Kasumi-1 (cell line): ENCODE measurements around the gene RBP4.

Source experiments
- DNase-seq, 2 experiments: peaks; one replicate each; lab custom pipeline; 2025; lab: John Stamatoyannopoulos, UW

Gene RBP4

GRCh38 chr10:93601146-93601773, at the start of gene RBP4:
TSS of gene RBP4 (minus strand) at chr10:93601235. CDS start at chr10:93601028, 207 bp downstream.
- DNase-seq, result no peak

GRCh38 chr10:93639791-93640190, 38.8 kb upstream of the RBP4 start:
- no peak for DNase-seq

- no peak for DNase-seq
Measured at GRCh38 chr10:93630625-93631557, 29.9 kb upstream of the RBP4 start.

- no peak for DNase-seq
Measured at GRCh38 chr10:93629647-93630305, 28.7 kb upstream of the RBP4 start.

GRCh38 chr10:93628858-93629257, 27.8 kb upstream of the RBP4 start:
- DNase-seq, result no peak

- no peak for DNase-seq
Measured at GRCh38 chr10:93622942-93623341, 21.9 kb upstream of the RBP4 start.

GRCh38 chr10:93620925-93621324, 19.9 kb upstream of the RBP4 start:
- DNase-seq, result no peak

DNA sequence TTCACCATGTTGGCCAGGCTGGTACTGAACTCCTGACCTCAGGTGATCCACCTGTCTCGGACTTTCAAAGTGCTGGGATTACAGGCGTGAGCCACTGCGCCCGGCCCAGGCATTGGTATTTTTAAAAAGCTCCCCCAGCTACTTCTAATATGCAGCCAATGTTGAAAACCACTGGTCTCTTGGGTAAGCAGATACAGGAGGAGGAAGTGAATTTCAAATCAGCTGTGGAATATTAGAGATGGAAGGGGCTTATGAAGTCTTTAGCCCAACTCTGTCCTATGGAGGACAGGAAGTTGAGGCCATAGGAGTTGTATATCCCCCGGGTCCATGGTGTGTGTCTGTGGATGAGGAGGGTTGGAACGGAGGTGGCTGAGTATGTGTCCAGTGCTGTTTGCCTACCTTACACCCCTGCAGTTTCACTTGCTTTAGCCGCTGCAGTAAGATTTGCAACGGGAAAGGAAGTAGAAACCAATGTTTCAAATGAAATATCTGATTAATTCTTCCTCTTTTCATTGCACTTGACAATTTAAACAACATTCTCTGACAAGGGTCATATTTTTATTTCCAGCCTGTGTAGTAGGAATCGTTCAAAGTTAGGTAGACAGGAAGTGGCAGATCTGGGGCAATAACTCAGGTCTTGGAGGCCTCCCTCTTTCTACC, 14.7 kb upstream of the RBP4 start:
- DNase-seq, result peak in 1 of 2 experiments; percentile 20

- DNase-seq, result no peak
Measured at GRCh38 chr10:93614101-93614825, 13.2 kb upstream of the RBP4 start.

DNA sequence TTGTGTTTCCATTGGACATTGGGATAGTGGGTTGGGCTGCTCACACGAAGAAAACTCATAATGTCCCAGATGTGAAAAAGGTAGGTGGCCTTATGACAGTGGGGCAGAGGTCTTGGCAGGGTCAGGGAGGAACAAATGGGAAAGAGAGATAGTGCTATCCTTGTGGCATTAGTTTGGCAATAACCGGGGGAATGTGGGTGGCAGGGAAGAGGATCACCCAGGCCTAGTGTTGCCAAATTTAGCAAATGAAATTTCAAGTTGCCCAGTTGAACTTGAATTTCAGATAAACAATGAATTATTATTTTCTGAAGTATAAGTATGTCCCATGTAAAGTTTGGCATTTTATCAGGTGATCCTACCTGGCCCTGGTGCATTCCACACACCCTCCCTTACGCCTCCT, 12.1 kb upstream of the RBP4 start:
- no peak for DNase-seq

DNA sequence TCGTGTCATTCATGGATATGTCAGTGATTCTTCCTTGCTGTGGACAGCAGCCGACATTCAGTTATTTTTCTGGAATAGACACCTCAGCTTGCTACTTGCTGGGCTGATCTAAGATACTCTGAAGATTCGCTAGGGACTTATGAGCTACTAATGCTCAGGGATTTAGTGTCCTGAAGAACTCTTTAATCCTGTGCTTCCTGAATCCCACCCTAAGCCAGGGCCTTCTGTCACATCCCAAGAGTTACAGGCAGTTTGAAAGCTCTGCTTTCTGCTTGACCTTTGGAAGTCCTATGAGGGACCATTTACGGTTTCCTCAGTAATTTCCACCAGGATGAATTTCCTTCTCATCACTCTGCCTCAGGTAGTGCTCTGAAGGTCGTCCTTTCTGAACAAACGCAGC, 11.3 kb upstream of the RBP4 start, which contains the start of gene PDE6C:
Gene PDE6C (plus strand): TSS at position 227 of the 400 bp plus-strand sequence. CDS start 189 bp downstream, outside the sequence.
- DNase-seq, result no peak

DNA sequence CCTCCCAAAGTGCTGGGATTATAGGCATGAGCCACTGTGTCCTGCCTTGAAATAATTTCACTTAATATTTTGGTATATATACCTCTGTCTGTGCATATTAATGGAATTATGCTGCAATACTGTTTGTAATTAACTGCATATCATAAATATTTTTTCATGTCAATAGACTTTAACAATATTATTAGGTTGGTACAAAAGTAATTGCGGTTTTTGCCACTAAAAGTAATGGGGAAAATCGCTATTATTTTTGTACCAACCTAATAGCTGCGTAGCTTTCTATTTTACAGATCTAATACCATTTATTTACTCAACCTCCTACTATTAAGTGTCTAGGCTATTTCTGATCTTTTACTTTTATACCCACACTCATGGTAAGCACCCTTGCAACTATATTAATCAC, 7.4 kb upstream of the RBP4 start:
- DNase-seq, result no peak

- peak in 1 of 2 experiments; percentile 12 for DNase-seq
Measured at GRCh38 chr10:93604146-93604545, 3.1 kb upstream of the RBP4 start.

DNA sequence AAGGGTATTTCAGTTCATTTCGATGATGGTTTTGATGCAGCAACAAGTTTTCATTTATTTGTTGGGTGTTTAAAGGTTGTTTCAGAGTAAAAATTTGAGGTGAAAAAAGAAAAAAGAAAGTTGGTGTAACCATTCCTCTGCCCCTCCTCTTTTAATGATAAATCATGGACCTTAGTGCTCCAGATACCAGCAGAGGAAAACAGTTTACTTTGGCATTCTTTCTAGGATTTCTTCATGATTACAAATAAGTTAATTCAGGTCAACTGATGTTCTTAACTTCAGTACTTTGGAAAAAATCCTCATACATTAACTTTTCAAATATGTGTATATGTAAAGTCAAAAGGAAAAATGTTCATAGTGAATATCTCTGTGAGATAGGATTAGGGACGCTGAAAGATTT, 2.0 kb upstream of the RBP4 start:
- no peak for DNase-seq

- DNase-seq, result no peak
Measured at GRCh38 chr10:93601774-93602162, 733 bp upstream of the RBP4 start.

DNA sequence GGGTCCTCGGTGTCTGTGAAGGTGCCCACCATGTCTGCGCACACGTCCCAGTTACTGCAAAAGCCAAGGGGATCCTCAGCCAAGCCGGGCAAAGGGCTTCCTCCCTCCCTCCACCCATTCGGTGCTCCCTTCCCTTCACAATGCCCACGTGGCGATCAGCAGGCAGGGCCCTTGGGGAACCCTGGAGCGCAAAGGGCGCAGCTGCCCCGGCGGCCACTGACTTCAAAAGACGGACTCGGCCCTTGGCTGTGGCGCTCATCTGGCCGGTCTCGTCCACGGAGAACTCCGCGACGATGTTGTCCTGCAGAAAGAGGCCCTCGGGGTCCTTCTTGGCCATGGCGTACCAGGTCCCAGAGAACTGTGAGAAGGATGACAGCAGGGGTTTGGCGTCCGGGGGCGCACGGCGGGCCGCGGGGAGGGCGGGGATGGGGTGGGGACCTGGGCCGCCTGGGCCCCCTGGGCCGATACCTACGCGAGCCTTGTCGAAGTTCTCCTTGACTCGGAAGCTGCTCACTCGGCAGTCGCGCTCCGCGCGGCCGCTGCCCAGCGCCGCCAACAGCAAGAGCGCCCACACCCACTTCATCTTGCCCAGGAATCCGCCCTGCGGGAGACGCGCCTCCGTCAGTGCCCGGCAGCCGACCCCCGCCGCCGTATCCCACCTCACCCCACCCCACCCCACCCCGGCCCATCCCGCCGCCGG, 439 bp downstream of the RBP4 start:
- no peak for DNase-seq

DNA sequence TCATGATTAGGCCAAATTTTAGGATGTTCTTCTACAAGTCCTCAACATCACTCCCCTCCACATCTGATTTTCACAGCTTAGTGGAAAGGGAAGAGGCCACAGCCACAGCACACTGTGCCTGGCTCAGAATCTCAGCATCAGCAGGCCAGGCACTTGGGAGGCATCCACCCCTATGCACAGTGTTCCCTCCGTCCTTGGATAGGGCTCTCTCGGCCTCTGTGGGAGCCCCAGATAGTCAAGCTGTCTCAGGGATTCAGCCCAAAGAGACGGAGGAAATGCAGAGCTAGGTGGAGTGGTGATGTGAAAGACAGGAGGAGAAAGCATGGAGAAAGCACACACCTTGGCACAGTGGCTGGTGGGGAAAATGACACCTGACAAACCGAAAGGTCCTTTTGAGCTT, 1.3 kb downstream of the RBP4 start:
- no peak for DNase-seq

DNA sequence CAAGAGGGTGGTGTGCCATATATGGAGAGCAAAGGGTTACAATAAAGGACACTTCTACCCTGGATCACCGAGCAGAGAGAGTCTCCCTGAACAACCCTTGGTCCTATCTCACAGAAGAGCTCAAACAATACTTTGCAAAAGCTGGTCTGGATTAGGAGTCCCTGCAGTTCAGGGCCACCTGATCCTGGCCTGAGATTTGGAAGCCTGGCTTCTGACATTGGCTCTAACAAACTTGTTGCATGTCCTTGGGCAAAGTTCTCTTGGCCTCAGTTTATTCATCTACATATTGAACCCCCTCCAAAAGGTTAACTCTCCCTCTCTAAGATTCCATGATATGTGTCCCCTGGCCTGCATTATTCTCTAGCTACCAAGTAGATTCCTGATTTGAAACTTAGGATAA, 1.7 kb downstream of the RBP4 start:
- no peak for DNase-seq

DNA sequence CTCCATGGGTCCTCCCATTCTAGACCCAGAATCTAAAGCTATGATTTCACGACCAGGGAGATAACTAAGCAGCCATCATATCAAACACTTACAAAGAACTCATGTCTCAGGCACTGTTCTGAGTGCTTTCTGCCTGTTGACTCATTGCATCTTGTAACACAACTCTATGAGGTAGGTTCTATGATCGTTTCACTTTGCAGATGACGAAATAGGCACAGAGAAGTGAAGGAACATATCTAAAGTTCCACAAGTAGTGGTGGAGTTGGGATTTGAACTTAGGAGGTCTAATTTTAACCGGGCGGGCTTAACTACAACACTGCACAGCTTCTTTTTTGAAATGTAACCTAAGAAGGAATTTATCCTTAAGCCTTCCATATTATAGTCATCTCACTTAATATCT, 2.9 kb downstream of the RBP4 start:
- no peak for DNase-seq

DNA sequence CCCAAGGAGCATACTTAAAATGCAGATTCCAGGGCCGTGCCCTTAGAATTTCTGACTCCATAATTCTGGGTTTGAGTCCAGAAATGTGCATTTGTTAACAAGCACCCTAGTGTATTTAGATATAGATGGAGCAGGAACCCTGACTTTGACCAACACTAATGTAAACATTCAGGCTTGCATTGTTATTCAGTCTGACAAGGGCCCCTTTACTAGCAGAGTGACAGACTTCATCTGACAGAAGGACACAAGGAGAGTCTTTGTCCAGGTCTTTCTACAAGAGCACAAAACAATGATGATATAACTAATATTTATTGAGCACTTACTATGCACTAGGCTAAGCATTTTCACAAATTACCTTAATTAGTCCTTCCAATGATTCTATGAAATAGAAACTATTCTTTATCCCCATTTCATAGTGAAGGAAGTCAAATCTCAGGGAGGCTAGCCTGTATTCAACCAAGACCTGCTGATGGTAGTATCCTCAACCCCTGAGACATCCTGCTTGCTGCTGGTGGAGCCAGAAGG, 3.9 kb downstream of the RBP4 start:
- no peak for DNase-seq

- DNase-seq, result no peak
Measured at GRCh38 chr10:93596539-93596938, 4.5 kb downstream of the RBP4 start.
